HFF-Myc (cell line): ENCODE measurements around the gene TPO.

Source experiments
- DNase-seq: peaks from one replicate; pipeline ENCODE4 v3.0.0-alpha.2; 2011; ENCODE audit warnings: low read depth; ENCODE audit errors: extremely low read depth
- H3K4me3 ChIP-seq: replicated peaks from 2 replicates; pipeline ENCODE4 v1.5.1; 2011; ENCODE audit warnings: low read depth, mild to moderate bottlenecking, control low read depth, low read length
- CTCF ChIP-seq: IDR thresholded peaks from 2 replicates; pipeline ENCODE4 v1.5.1; 2012; ENCODE audit warnings: mild to moderate bottlenecking, low read depth, low read length, control low read depth; ENCODE audit errors: missing control alignments

Gene TPO

GRCh38 chr2:1413156-1413710 lies at the start of gene TPO:
TSS of gene TPO (plus strand) at chr2:1413463. CDS start at chr2:1414409, 946 bp downstream.
- no peak within 1 kb of the TSS for H3K4me3 ChIP-seq
- TF ChIP-seq CTCF: no peak
- no peak for DNase-seq

GRCh38 chr2:1366546-1367134 lies 46.6 kb upstream of the TPO start:
- H3K4me3 ChIP-seq: no peak overlapping the region
- no peak for TF ChIP-seq CTCF
- no peak for DNase-seq

- H3K4me3 ChIP-seq: no peak overlapping the region
- TF ChIP-seq CTCF: no peak
- no peak for DNase-seq
Observed at GRCh38 chr2:1367601-1368000, 45.7 kb upstream of the TPO start.

GRCh38 chr2:1369905-1370304 lies 43.4 kb upstream of the TPO start:
- no peak for DNase-seq
- no peak overlapping the region for H3K4me3 ChIP-seq
- no peak for TF ChIP-seq CTCF

- no peak for DNase-seq
- H3K4me3 ChIP-seq: no peak overlapping the region
Observed at GRCh38 chr2:1370461-1370860, 42.8 kb upstream of the TPO start.

GRCh38 chr2:1371082-1371481 lies 42.2 kb upstream of the TPO start:
- H3K4me3 ChIP-seq: no peak overlapping the region
- DNase-seq: no peak
- TF ChIP-seq CTCF: no peak

More at GRCh38 chr2:1370461-1370860, 42.8 kb upstream of the TPO start:
- TF ChIP-seq CTCF: no peak

GRCh38 chr2:1373830-1374229 lies 39.4 kb upstream of the TPO start:
- DNase-seq: no peak
- no peak overlapping the region for H3K4me3 ChIP-seq
- TF ChIP-seq CTCF: no peak
